Sigmoid colon (tissue), 4 donors: ENCODE results near the gene PRKCB.

ENCODE experiments used
- CTCF ChIP-seq, 4 experiments: fragments of 450-650 bp in 3 of 4; fragments of 200-600 bp in 1 of 4; IDR thresholded peaks; one replicate each; pipeline ENCODE4 v1.5.1; 2016 to 2019; ENCODE audit warnings: antibody characterized with exemption in 4 of 4, mild to moderate bottlenecking in 3 of 4, moderate library complexity in 2 of 4
- EP300 ChIP-seq, 4 donors: sonication (generic); formaldehyde crosslinking; IDR thresholded peaks; one replicate each; pipeline ENCODE4 v1.6.1; 2017; ENCODE audit warnings: antibody characterized with exemption in 4 of 4
- POLR2AphosphoS5 ChIP-seq, 4 donors: sonication (generic); formaldehyde crosslinking; IDR thresholded peaks; one replicate each; pipeline ENCODE4 v1.6.1; 2017; ENCODE audit warnings: antibody characterized with exemption in 4 of 4

GRCh38 chr16:23893986-23894385 is 58.2 kb downstream of the PRKCB start:
- TF ChIP-seq POLR2AphosphoS5 (IDR thresholded peaks at IDR 0.05) (no peak), CTCF (IDR thresholded peaks at IDR 0.05) (no peak), EP300 (IDR thresholded peaks at IDR 0.05) (no peak)
